ENCODE data around the gene MBD3L4. TPM values are rescaled to one million over a fixed set of nuclear protein-coding genes. Genes with fewer than 3 reads are reported as not detected.

MBD3L4 gene
- total and polyA plus RNA-seq, 4 donors = not detected

- no peaks in the 10 kb centered on the region for H3K9me3 ChIP-seq (ENCODE audit: control insufficient read depth, low read length)
- no peaks in the 10 kb centered on the region for H3K27me3 ChIP-seq (ENCODE audit: control insufficient read depth in 1 of 2, insufficient read depth in 2 of 2, low read length in 1 of 2)
- H3K27ac ChIP-seq (ENCODE audit: low read depth in 1 of 2, low read length in 2 of 2) = no peak overlapping the region
- DNase-seq (no peak), ATAC-seq (ENCODE audit: low FRiP score) (no peak)
- no peak overlapping the region for H3K4me3 ChIP-seq (ENCODE audit: low read length in 2 of 2)
- no peaks in the 10 kb centered on the region for H3K36me3 ChIP-seq (ENCODE audit: control insufficient read depth in 1 of 2, insufficient read depth in 2 of 2, low read length in 1 of 2)
- no peaks in the 10 kb centered on the region for H3K4me1 ChIP-seq (ENCODE audit: control insufficient read depth in 1 of 2, insufficient read depth in 2 of 2, low read length in 2 of 2)
- intact Hi-C loops (cut with DNase I) = no loop called here
- 60 to 65% methylated on average over 3 of the region's 3 CpGs for WGBS, 2 donors
These were observed 39.6 kb downstream of the MBD3L4 start for GRCh38 chr19:7000333-7000732.

GRCh38 chr19:6999933-7000332 is 40.0 kb downstream of the MBD3L4 start:
- Histone ChIP-seq H3K27me3 (ENCODE audit: control insufficient read depth in 1 of 2, insufficient read depth in 2 of 2, low read length in 1 of 2) (no peaks in the 10 kb centered on the region), H3K36me3 (ENCODE audit: control insufficient read depth in 1 of 2, insufficient read depth in 2 of 2, low read length in 1 of 2) (no peaks in the 10 kb centered on the region), H3K9me3 (ENCODE audit: control insufficient read depth, low read length) (no peaks in the 10 kb centered on the region), H3K27ac (ENCODE audit: low read depth in 1 of 2, low read length in 2 of 2) (no peak overlapping the region), H3K4me3 (ENCODE audit: low read length in 2 of 2) (no peak overlapping the region), H3K4me1 (ENCODE audit: control insufficient read depth in 1 of 2, insufficient read depth in 2 of 2, low read length in 2 of 2) (no peaks in the 10 kb centered on the region)
- WGBS, 2 donors = 71 to 73% methylated on average over 7 of the region's 7 CpGs
- ATAC-seq (ENCODE audit: low FRiP score) = no peak
- no peak for DNase-seq
- intact Hi-C loops (cut with DNase I) = no loop called here

- H3K36me3 ChIP-seq (ENCODE audit: control insufficient read depth in 1 of 2, insufficient read depth in 2 of 2, low read length in 1 of 2) = no peaks in the 10 kb centered on the region
- ATAC-seq (ENCODE audit: low FRiP score) = no peak
- no peaks in the 10 kb centered on the region for H3K9me3 ChIP-seq (ENCODE audit: control insufficient read depth, low read length)
- H3K4me3 ChIP-seq (ENCODE audit: low read length in 2 of 2) = no peak overlapping the region
- WGBS, 2 donors = 85 to 89% methylated on average over 15 of the region's 15 CpGs
- H3K4me1 ChIP-seq (ENCODE audit: control insufficient read depth in 1 of 2, insufficient read depth in 2 of 2, low read length in 2 of 2) = no peaks in the 10 kb centered on the region
- H3K27ac ChIP-seq (ENCODE audit: low read depth in 1 of 2, low read length in 2 of 2) = no peak overlapping the region
- DNase-seq = no peak
- H3K27me3 ChIP-seq (ENCODE audit: control insufficient read depth in 1 of 2, insufficient read depth in 2 of 2, low read length in 1 of 2) = no peaks in the 10 kb centered on the region
- intact Hi-C loops (cut with DNase I) = no loop called here
These were observed 42.1 kb downstream of the MBD3L4 start for GRCh38 chr19:6997679-6998445.

GRCh38 chr19:6996810-6997209 is 43.2 kb downstream of the MBD3L4 start:
- no peaks in the 10 kb centered on the region for H3K4me1 ChIP-seq (ENCODE audit: control insufficient read depth in 1 of 2, insufficient read depth in 2 of 2, low read length in 2 of 2)
- 60 to 66% methylated on average over 4 of the region's 4 CpGs for WGBS, 2 donors

GRCh38 chr19:6995054-6995453 is 44.9 kb downstream of the MBD3L4 start:
- no peak overlapping the region for H3K4me3 ChIP-seq (ENCODE audit: low read length in 2 of 2)
- H3K4me1 ChIP-seq (ENCODE audit: control insufficient read depth in 1 of 2, insufficient read depth in 2 of 2, low read length in 2 of 2) = no peaks in the 10 kb centered on the region
- ATAC-seq (ENCODE audit: low FRiP score) (no peak), DNase-seq (no peak)
- no peaks in the 10 kb centered on the region for H3K27me3 ChIP-seq (ENCODE audit: control insufficient read depth in 1 of 2, insufficient read depth in 2 of 2, low read length in 1 of 2)
- 74 to 80% methylated on average over 1 of the region's 1 CpG for WGBS, 2 donors
- intact Hi-C loops (cut with DNase I) = no loop called here
- no peak overlapping the region for H3K27ac ChIP-seq (ENCODE audit: low read depth in 1 of 2, low read length in 2 of 2)
- no peaks in the 10 kb centered on the region for H3K9me3 ChIP-seq (ENCODE audit: control insufficient read depth, low read length)
- H3K36me3 ChIP-seq (ENCODE audit: control insufficient read depth in 1 of 2, insufficient read depth in 2 of 2, low read length in 1 of 2) = no peaks in the 10 kb centered on the region

More at GRCh38 chr19:6996810-6997209, 43.2 kb downstream of the MBD3L4 start:
- ATAC-seq (ENCODE audit: low FRiP score) = no peak
- Histone ChIP-seq H3K27ac (ENCODE audit: low read depth in 1 of 2, low read length in 2 of 2) (no peak overlapping the region), H3K36me3 (ENCODE audit: control insufficient read depth in 1 of 2, insufficient read depth in 2 of 2, low read length in 1 of 2) (no peaks in the 10 kb centered on the region), H3K27me3 (ENCODE audit: control insufficient read depth in 1 of 2, insufficient read depth in 2 of 2, low read length in 1 of 2) (no peaks in the 10 kb centered on the region), H3K4me3 (ENCODE audit: low read length in 2 of 2) (no peak overlapping the region), H3K9me3 (ENCODE audit: control insufficient read depth, low read length) (no peaks in the 10 kb centered on the region)
- DNase-seq = no peak
- intact Hi-C loops (cut with DNase I) = no loop called here

- no peak overlapping the region for H3K4me3 ChIP-seq (ENCODE audit: low read length in 2 of 2)
- intact Hi-C loops (cut with DNase I) = no loop called here
- WGBS, 2 donors = 45 to 46% methylated on average over 3 of the region's 3 CpGs
- ATAC-seq (ENCODE audit: low FRiP score) = no peak
- no peaks in the 10 kb centered on the region for H3K36me3 ChIP-seq (ENCODE audit: control insufficient read depth in 1 of 2, insufficient read depth in 2 of 2, low read length in 1 of 2)
- H3K27ac ChIP-seq (ENCODE audit: low read depth in 1 of 2, low read length in 2 of 2) = no peak overlapping the region
- no peak for DNase-seq
- H3K27me3 ChIP-seq (ENCODE audit: control insufficient read depth in 1 of 2, insufficient read depth in 2 of 2, low read length in 1 of 2) = no peaks in the 10 kb centered on the region
- H3K9me3 ChIP-seq (ENCODE audit: control insufficient read depth, low read length) = peaks cover 2% of the 10 kb centered on the region
- no peaks in the 10 kb centered on the region for H3K4me1 ChIP-seq (ENCODE audit: control insufficient read depth in 1 of 2, insufficient read depth in 2 of 2, low read length in 2 of 2)
These were observed 51.7 kb downstream of the MBD3L4 start for GRCh38 chr19:6988257-6988656.

GRCh38 chr19:6987850-6988249 is 52.1 kb downstream of the MBD3L4 start:
- intact Hi-C loops (cut with DNase I) = no loop called here
- no peak overlapping the region for H3K4me3 ChIP-seq (ENCODE audit: low read length in 2 of 2)
- H3K27me3 ChIP-seq (ENCODE audit: control insufficient read depth in 1 of 2, insufficient read depth in 2 of 2, low read length in 1 of 2) = no peaks in the 10 kb centered on the region
- peaks cover 4% of the 10 kb centered on the region for H3K9me3 ChIP-seq (ENCODE audit: control insufficient read depth, low read length)
- no peaks in the 10 kb centered on the region for H3K4me1 ChIP-seq (ENCODE audit: control insufficient read depth in 1 of 2, insufficient read depth in 2 of 2, low read length in 2 of 2)
- DNase-seq = no peak
- no peak for ATAC-seq (ENCODE audit: low FRiP score)
- 52 to 53% methylated on average over 4 of the region's 4 CpGs for WGBS, 2 donors
- no peaks in the 10 kb centered on the region for H3K36me3 ChIP-seq (ENCODE audit: control insufficient read depth in 1 of 2, insufficient read depth in 2 of 2, low read length in 1 of 2)
- no peak overlapping the region for H3K27ac ChIP-seq (ENCODE audit: low read depth in 1 of 2, low read length in 2 of 2)

Other genes starting within 250 kb of the MBD3L4 start
- gene ADGRE1, start 152.6 kb downstream of the MBD3L4 start, total RNA-seq = 1 to 10 TPM in 1 of 2 donors, under 1 TPM in 1; 0.42 to 1.6 TPM
- gene ADGRE1, start 152.6 kb downstream of the MBD3L4 start, polyA plus RNA-seq = under 1 TPM; 0.08 to 0.50 TPM
- not detected for gene MBD3L2B, start 18.7 kb downstream of the MBD3L4 start, total RNA-seq
- gene MBD3L2B, start 18.7 kb downstream of the MBD3L4 start, polyA plus RNA-seq = not detected
- not detected for gene MBD3L5, start 9.6 kb downstream of the MBD3L4 start, total RNA-seq
- not detected for gene MBD3L5, start 9.6 kb downstream of the MBD3L4 start, polyA plus RNA-seq
- not detected for gene MBD3L2, start 9.1 kb upstream of the MBD3L4 start, total RNA-seq
- not detected for gene MBD3L2, start 9.1 kb upstream of the MBD3L4 start, polyA plus RNA-seq
- gene MBD3L3, start 18.5 kb upstream of the MBD3L4 start, total RNA-seq = not detected
- not detected for gene MBD3L3, start 18.5 kb upstream of the MBD3L4 start, polyA plus RNA-seq
- 10 to 100 TPM; 10.6 to 11.5 TPM for gene ZNF557, start 29.5 kb upstream of the MBD3L4 start, total RNA-seq
- gene ZNF557, start 29.5 kb upstream of the MBD3L4 start, polyA plus RNA-seq = 1 to 10 TPM in 1 of 2 donors, under 1 TPM in 1; 0.63 to 2.4 TPM